Activated CD8-positive, alpha-beta memory T cell treated with anti-CD3 and anti-CD28 coated beads, Interleukin-2, amount 10 ng/mL, durations not matched to agents 7 days and 5 days (primary cell): ENCODE results near the gene PVALEF. TPM values are rescaled to one million over a fixed set of nuclear protein-coding genes. Genes with fewer than 3 reads are reported as not detected.

Experiments
- ATAC-seq: fragments of 150-1000 bp; cut with Tn5 transposase; one replicate; pipeline ENCODE4 v1.10.0; 2021; ENCODE audit warnings: moderate library complexity
- CTCF ChIA-PET: fragments of 350-600 bp; sonication (Branson Sonifier 250); formaldehyde crosslinking; loops from one replicate; lab custom pipeline; 2021; ENCODE audit warnings: antibody characterized with exemption; lab: Charles Lee
- DNase-seq: peaks from one replicate; pipeline ENCODE4 v3.0.0-alpha.2; 2020
- H3K27ac Mint-ChIP-seq: one replicate; pipeline ENCODE4 v1.8.0; 2021; ENCODE audit warnings: mild to moderate bottlenecking, mixed read lengths
- H3K27me3 Mint-ChIP-seq: one replicate; pipeline ENCODE4 v1.8.0; 2021; ENCODE audit warnings: mixed read lengths
- H3K36me3 Mint-ChIP-seq: one replicate; pipeline ENCODE4 v1.8.0; 2021; ENCODE audit warnings: mild to moderate bottlenecking, mixed read lengths
- H3K4me1 Mint-ChIP-seq: one replicate; pipeline ENCODE4 v1.8.0; 2021; ENCODE audit warnings: mixed read lengths
- H3K4me3 Mint-ChIP-seq: one replicate; pipeline ENCODE4 v1.8.0; 2021; ENCODE audit warnings: mild to moderate bottlenecking, moderate library complexity, mixed read lengths
- H3K9me3 Mint-ChIP-seq: one replicate; pipeline ENCODE4 v1.8.0; 2022; ENCODE audit warnings: low read depth, mixed read lengths
- total RNA-seq, 2 experiments: library from RNA; stranded (reverse); gene quantifications; one replicate each; pipeline ENCODE4 v1.2.3, GENCODE V29; 2021

PVALEF gene
- total RNA-seq, 2 experiments from 2014 or later, result not detected

GRCh38 chr17:81190591-81190990, 25.3 kb downstream of the PVALEF start:
- H3K4me3 Mint-ChIP-seq, result no peak overlapping the region
- H3K27me3 Mint-ChIP-seq, result no peaks in the 10 kb centered on the region
- H3K27ac Mint-ChIP-seq, result no peak overlapping the region
- DNase-seq (no peak), ATAC-seq (no peak)
- no peaks in the 10 kb centered on the region for H3K4me1 Mint-ChIP-seq
- H3K36me3 Mint-ChIP-seq, result no peaks in the 10 kb centered on the region
- H3K9me3 Mint-ChIP-seq, result no peaks in the 10 kb centered on the region
- CTCF ChIA-PET, result no interaction called here

GRCh38 chr17:81191116-81191515, 25.8 kb downstream of the PVALEF start:
- Mint-ChIP-seq H3K4me3 (no peak overlapping the region), H3K27ac (no peak overlapping the region), H3K9me3 (no peaks in the 10 kb centered on the region), H3K27me3 (no peaks in the 10 kb centered on the region), H3K36me3 (no peaks in the 10 kb centered on the region), H3K4me1 (no peaks in the 10 kb centered on the region)
- ATAC-seq, result no peak
- CTCF ChIA-PET, result no interaction called here
- no peak for DNase-seq

GRCh38 chr17:81191646-81192045, 26.3 kb downstream of the PVALEF start:
- Mint-ChIP-seq H3K9me3 (no peaks in the 10 kb centered on the region), H3K27ac (no peak overlapping the region), H3K27me3 (no peaks in the 10 kb centered on the region), H3K4me3 (no peak overlapping the region), H3K4me1 (no peaks in the 10 kb centered on the region), H3K36me3 (no peaks in the 10 kb centered on the region)
- no peak for ATAC-seq
- no peak for DNase-seq
- CTCF ChIA-PET, result no interaction called here

- DNase-seq (no peak), ATAC-seq (no peak)
- H3K4me3 Mint-ChIP-seq, result no peak overlapping the region
- no peaks in the 10 kb centered on the region for H3K9me3 Mint-ChIP-seq
- no peaks in the 10 kb centered on the region for H3K27me3 Mint-ChIP-seq
- H3K36me3 Mint-ChIP-seq, result no peaks in the 10 kb centered on the region
- H3K27ac Mint-ChIP-seq, result no peak overlapping the region
- CTCF ChIA-PET, result no interaction called here
- H3K4me1 Mint-ChIP-seq, result no peaks in the 10 kb centered on the region
These were observed 27.2 kb downstream of the PVALEF start for GRCh38 chr17:81192386-81193050.

- H3K9me3 Mint-ChIP-seq, result no peaks in the 10 kb centered on the region
- H3K27me3 Mint-ChIP-seq, result no peaks in the 10 kb centered on the region
- H3K4me3 Mint-ChIP-seq, result no peak overlapping the region
- DNase-seq (no peak), ATAC-seq (no peak)
- no peaks in the 10 kb centered on the region for H3K36me3 Mint-ChIP-seq
- H3K27ac Mint-ChIP-seq, result no peak overlapping the region
- no peaks in the 10 kb centered on the region for H3K4me1 Mint-ChIP-seq
- CTCF ChIA-PET, result no interaction called here
These were observed 27.7 kb downstream of the PVALEF start for GRCh38 chr17:81193051-81193410.

GRCh38 chr17:81193470-81194224, 28.3 kb downstream of the PVALEF start:
- no peak for DNase-seq
- Mint-ChIP-seq H3K27me3 (no peaks in the 10 kb centered on the region), H3K4me3 (no peak overlapping the region), H3K9me3 (no peaks in the 10 kb centered on the region), H3K27ac (no peak overlapping the region), H3K4me1 (no peaks in the 10 kb centered on the region), H3K36me3 (no peaks in the 10 kb centered on the region)
- no peak for ATAC-seq
- CTCF ChIA-PET, result no interaction called here

GRCh38 chr17:81194225-81194760, 29.0 kb downstream of the PVALEF start:
- H3K9me3 Mint-ChIP-seq, result no peaks in the 10 kb centered on the region
- H3K4me3 Mint-ChIP-seq, result no peak overlapping the region
- DNase-seq (no peak), ATAC-seq (no peak)
- H3K36me3 Mint-ChIP-seq, result no peaks in the 10 kb centered on the region
- CTCF ChIA-PET, result no interaction called here
- no peaks in the 10 kb centered on the region for H3K4me1 Mint-ChIP-seq
- no peaks in the 10 kb centered on the region for H3K27me3 Mint-ChIP-seq
- H3K27ac Mint-ChIP-seq, result no peak overlapping the region

- Mint-ChIP-seq H3K4me3 (no peak overlapping the region), H3K27me3 (no peaks in the 10 kb centered on the region), H3K9me3 (no peaks in the 10 kb centered on the region), H3K36me3 (no peaks in the 10 kb centered on the region), H3K4me1 (no peaks in the 10 kb centered on the region), H3K27ac (no peak overlapping the region)
- no peak for ATAC-seq
- CTCF ChIA-PET, result no interaction called here
- no peak for DNase-seq
These were observed 29.9 kb downstream of the PVALEF start for GRCh38 chr17:81194941-81195901.

GRCh38 chr17:81195941-81196495, 30.7 kb downstream of the PVALEF start:
- ATAC-seq (no peak), DNase-seq (no peak)
- CTCF ChIA-PET, result no interaction called here
- no peaks in the 10 kb centered on the region for H3K36me3 Mint-ChIP-seq
- H3K27ac Mint-ChIP-seq, result no peak overlapping the region
- H3K27me3 Mint-ChIP-seq, result no peaks in the 10 kb centered on the region
- no peaks in the 10 kb centered on the region for H3K4me1 Mint-ChIP-seq
- H3K4me3 Mint-ChIP-seq, result no peak overlapping the region
- H3K9me3 Mint-ChIP-seq, result no peaks in the 10 kb centered on the region

GRCh38 chr17:81196505-81197408, 31.4 kb downstream of the PVALEF start:
- Mint-ChIP-seq H3K36me3 (no peaks in the 10 kb centered on the region), H3K9me3 (no peaks in the 10 kb centered on the region), H3K4me1 (no peaks in the 10 kb centered on the region), H3K27me3 (no peaks in the 10 kb centered on the region), H3K27ac (no peak overlapping the region), H3K4me3 (no peak overlapping the region)
- no peak for DNase-seq
- no peak for ATAC-seq
- CTCF ChIA-PET, result no interaction called here

- H3K27ac Mint-ChIP-seq, result no peak overlapping the region
- ATAC-seq, result no peak
- H3K4me1 Mint-ChIP-seq, result no peaks in the 10 kb centered on the region
- H3K9me3 Mint-ChIP-seq, result no peaks in the 10 kb centered on the region
- no peak for DNase-seq
- no peaks in the 10 kb centered on the region for H3K27me3 Mint-ChIP-seq
- CTCF ChIA-PET, result no interaction called here
- H3K36me3 Mint-ChIP-seq, result no peaks in the 10 kb centered on the region
- H3K4me3 Mint-ChIP-seq, result no peak overlapping the region
These were observed 32.1 kb downstream of the PVALEF start for GRCh38 chr17:81197409-81197795.

- Mint-ChIP-seq H3K27ac (no peak overlapping the region), H3K9me3 (no peaks in the 10 kb centered on the region), H3K27me3 (no peaks in the 10 kb centered on the region), H3K4me3 (no peak overlapping the region), H3K36me3 (no peaks in the 10 kb centered on the region), H3K4me1 (no peaks in the 10 kb centered on the region)
- CTCF ChIA-PET, result no interaction called here
- no peak for DNase-seq
- no peak for ATAC-seq
These were observed 32.7 kb downstream of the PVALEF start for GRCh38 chr17:81197831-81198490.
